Suprapubic skin (tissue), 4 donors: ENCODE data around the gene OR51G2. TPM values are rescaled to one million over a fixed set of nuclear protein-coding genes. Genes with fewer than 3 reads are reported as not detected.
"Not testable (repeated sequence)": the region's sequence is repeated elsewhere in the genome, so short reads cannot be mapped to it uniquely, and the experiment has no call there.

Experiments used
- DNase-seq, 2 donors: peaks; one replicate each; pipeline ENCODE4 v3.0.0-alpha.2; 2019; ENCODE audit warnings: low spot score in 2 of 2
- H3K27ac ChIP-seq: fragments of 200-600 bp; sonication (generic); one replicate; pipeline ENCODE4 v1.5.1; 2019
- H3K27me3 ChIP-seq: fragments of 200-600 bp; sonication (generic); one replicate; pipeline ENCODE4 v1.5.1; 2019
- H3K36me3 ChIP-seq: fragments of 200-600 bp; sonication (generic); one replicate; pipeline ENCODE4 v1.5.1; 2019
- H3K4me1 ChIP-seq: fragments of 200-600 bp; sonication (generic); one replicate; pipeline ENCODE4 v1.5.1; 2019
- H3K4me3 ChIP-seq: fragments of 200-600 bp; sonication (generic); one replicate; pipeline ENCODE4 v1.5.1; 2019; ENCODE audit warnings: mild to moderate bottlenecking
- H3K9me3 ChIP-seq: fragments of 200-600 bp; sonication (generic); one replicate; pipeline ENCODE4 v1.5.1; 2019
- EP300 ChIP-seq: sonication (generic); formaldehyde crosslinking; IDR thresholded peaks from one replicate; pipeline ENCODE4 v1.6.1; 2017; ENCODE audit warnings: antibody characterized with exemption
- POLR2A ChIP-seq, 2 donors: fragments of 450-650 bp; IDR thresholded peaks; one replicate each; pipeline ENCODE4 v1.6.1; 2017; ENCODE audit warnings: antibody characterized with exemption in 2 of 2, mild to moderate bottlenecking in 2 of 2, moderate library complexity in 2 of 2
- POLR2AphosphoS5 ChIP-seq, 3 donors: sonication (generic); formaldehyde crosslinking; IDR thresholded peaks; one replicate each; pipeline ENCODE4 v1.6.1; 2017; ENCODE audit warnings: antibody characterized with exemption in 3 of 3
- WGBS: methylation state at CpG from one replicate; pipeline ENCODE4 v1.1.5; 2018; 5-methylcytosine and 5-hydroxymethylcytosine counted together
- total RNA-seq, 4 donors: library from RNA; depleted of rRNA; stranded (reverse); fragments of >200 nt; gene quantifications; one replicate each; pipeline ENCODE4 v1.1.0, GENCODE V29; 2016
- TF ChIP-seq, protein P1 (sequence below), 2 donors: fragments of 200-600 bp in 1 of 2; fragments of 450-650 bp in 1 of 2; sonication (generic) in 1 of 2; IDR thresholded peaks; one replicate each; pipeline ENCODE4 v1.5.1; 2016 to 2019; ENCODE audit warnings: antibody characterized with exemption in 2 of 2, mild to moderate bottlenecking in 1 of 2, moderate library complexity in 1 of 2

Gene OR51G2, protein sequence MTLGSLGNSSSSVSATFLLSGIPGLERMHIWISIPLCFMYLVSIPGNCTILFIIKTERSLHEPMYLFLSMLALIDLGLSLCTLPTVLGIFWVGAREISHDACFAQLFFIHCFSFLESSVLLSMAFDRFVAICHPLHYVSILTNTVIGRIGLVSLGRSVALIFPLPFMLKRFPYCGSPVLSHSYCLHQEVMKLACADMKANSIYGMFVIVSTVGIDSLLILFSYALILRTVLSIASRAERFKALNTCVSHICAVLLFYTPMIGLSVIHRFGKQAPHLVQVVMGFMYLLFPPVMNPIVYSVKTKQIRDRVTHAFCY
- total RNA-seq = not detected

DNA sequence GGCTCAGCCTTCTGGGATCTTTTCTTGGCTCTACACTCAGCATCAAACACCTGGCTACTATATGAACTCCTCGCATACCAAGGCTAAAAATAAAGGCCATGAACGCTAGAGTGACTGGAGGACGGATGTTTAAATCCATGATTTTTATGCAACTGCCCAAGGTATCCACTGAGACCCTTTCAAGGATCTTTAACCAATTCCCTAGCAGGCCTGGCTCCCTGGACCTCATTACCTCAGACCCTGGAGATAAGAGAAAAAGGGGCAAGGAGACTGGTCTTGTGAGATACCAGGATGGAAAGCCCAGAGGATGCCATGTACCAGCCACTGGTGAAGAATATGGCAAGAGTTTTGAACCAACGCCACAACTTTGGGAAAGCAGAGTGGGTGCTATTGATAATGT, at the start of gene OR51G2:
OR51G2 (minus strand) TSS at position 101 of the 400 bp plus-strand sequence. CDS start 3,687 bp downstream, outside the sequence.
- no peak within 1 kb of the TSS for H3K27ac ChIP-seq
- DNase-seq = no peak
- H3K4me3 ChIP-seq = no peak within 1 kb of the TSS
- no peaks in the 10 kb centered on the region for H3K36me3 ChIP-seq
- H3K9me3 ChIP-seq = no peaks in the 10 kb centered on the region
- no peaks in the 10 kb centered on the region for H3K27me3 ChIP-seq
- WGBS = 90% methylated on average over 4 of the region's 4 CpGs
- TF ChIP-seq EP300 (no peak), POLR2A (IDR thresholded peaks at IDR 0.05) (no peak), POLR2AphosphoS5 (IDR thresholded peaks at IDR 0.05) (no peak)
- TF ChIP-seq, protein P1, sequence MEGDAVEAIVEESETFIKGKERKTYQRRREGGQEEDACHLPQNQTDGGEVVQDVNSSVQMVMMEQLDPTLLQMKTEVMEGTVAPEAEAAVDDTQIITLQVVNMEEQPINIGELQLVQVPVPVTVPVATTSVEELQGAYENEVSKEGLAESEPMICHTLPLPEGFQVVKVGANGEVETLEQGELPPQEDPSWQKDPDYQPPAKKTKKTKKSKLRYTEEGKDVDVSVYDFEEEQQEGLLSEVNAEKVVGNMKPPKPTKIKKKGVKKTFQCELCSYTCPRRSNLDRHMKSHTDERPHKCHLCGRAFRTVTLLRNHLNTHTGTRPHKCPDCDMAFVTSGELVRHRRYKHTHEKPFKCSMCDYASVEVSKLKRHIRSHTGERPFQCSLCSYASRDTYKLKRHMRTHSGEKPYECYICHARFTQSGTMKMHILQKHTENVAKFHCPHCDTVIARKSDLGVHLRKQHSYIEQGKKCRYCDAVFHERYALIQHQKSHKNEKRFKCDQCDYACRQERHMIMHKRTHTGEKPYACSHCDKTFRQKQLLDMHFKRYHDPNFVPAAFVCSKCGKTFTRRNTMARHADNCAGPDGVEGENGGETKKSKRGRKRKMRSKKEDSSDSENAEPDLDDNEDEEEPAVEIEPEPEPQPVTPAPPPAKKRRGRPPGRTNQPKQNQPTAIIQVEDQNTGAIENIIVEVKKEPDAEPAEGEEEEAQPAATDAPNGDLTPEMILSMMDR (IDR thresholded peaks at IDR 0.05) = no peak
- no peaks in the 10 kb centered on the region for H3K4me1 ChIP-seq

DNA sequence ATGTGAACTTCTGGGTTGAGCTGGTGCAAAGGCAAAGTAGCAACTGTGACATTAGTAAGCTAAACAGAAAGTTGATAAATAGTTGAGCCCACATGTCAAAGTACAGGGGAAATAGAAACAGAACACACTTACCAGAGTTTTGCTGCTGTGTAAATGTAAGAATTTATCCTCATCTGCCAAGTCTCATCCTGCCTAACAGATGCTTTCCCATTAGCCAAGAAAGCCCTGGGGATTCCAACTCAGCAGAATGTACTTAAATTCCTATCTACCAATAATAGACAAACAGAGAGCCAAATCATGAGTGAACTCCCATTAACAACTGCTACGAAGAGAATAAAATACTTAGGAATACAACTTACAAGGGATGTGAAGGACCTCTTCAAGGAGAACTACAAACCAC, 43.7 kb upstream of the OR51G2 start:
- WGBS = 31% methylated on average over 1 of the region's 1 CpG
- DNase-seq = no peak
- TF ChIP-seq POLR2AphosphoS5 (IDR thresholded peaks at IDR 0.05) (no peak), EP300 (no peak), POLR2A (IDR thresholded peaks at IDR 0.05) (no peak)
- TF ChIP-seq, protein P1 (IDR thresholded peaks at IDR 0.05) = no peak
- H3K9me3 ChIP-seq = no peaks in the 10 kb centered on the region
- no peaks in the 10 kb centered on the region for H3K36me3 ChIP-seq
- no peaks in the 10 kb centered on the region for H3K4me1 ChIP-seq
- H3K4me3 ChIP-seq = no peak overlapping the region
- H3K27ac ChIP-seq = no peak overlapping the region
- H3K27me3 ChIP-seq = no peaks in the 10 kb centered on the region

DNA sequence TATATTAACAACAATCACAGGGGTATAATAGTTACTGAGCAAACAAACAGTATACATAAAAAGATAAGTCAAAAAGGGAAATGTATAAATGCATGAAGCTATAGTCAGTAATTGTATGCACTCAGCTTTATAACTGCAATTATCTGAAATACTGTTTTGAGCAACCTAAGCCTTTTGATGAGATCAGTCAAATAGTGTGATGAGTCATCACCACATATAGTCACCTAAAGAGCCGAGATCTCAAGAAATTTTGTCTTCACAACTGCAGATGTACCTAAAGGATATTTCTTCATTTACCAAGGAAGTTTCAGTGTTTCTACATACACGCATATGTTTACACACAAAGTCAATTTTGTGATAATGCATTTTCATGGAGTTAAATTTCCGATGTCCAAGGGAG, 41.7 kb upstream of the OR51G2 start:
- Histone ChIP-seq H3K4me1 (no peaks in the 10 kb centered on the region), H3K27ac (no peak overlapping the region), H3K9me3 (no peaks in the 10 kb centered on the region), H3K4me3 (no peak overlapping the region), H3K27me3 (no peaks in the 10 kb centered on the region), H3K36me3 (no peaks in the 10 kb centered on the region)
- WGBS = 84% methylated on average over 3 of the region's 3 CpGs
- no peak for DNase-seq
- no peak for TF ChIP-seq POLR2A (IDR thresholded peaks at IDR 0.05)
- TF ChIP-seq, protein P1 (IDR thresholded peaks at IDR 0.05) = no peak
- no peak for TF ChIP-seq EP300
- no peak for TF ChIP-seq POLR2AphosphoS5 (IDR thresholded peaks at IDR 0.05)

DNA sequence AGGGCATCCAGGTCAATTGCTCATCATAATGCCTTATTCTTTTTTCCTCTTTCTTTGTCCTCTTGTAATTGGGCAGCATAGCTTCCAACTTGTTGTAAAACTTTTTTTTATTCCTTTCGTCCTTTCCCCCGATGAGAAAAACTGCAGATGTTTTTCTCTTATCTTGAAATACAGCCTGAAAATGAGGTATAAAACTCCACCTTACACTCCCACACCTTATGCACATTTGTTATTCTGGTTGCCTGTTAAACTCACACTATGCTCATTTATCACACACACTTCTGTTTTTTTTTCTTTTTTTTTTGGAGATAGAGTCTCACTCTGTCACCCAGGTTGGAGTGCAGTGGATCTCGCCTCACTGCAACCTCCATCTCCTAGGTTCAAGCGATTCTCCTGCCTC, 38.2 kb upstream of the OR51G2 start:
- H3K9me3 ChIP-seq = no peaks in the 10 kb centered on the region
- TF ChIP-seq POLR2AphosphoS5 (IDR thresholded peaks at IDR 0.05) (no peak), POLR2A (IDR thresholded peaks at IDR 0.05) (no peak), EP300 (no peak)
- TF ChIP-seq, protein P1 (IDR thresholded peaks at IDR 0.05) = no peak
- H3K4me3 ChIP-seq = no peak overlapping the region
- DNase-seq = no peak
- H3K4me1 ChIP-seq = no peaks in the 10 kb centered on the region
- H3K36me3 ChIP-seq = no peaks in the 10 kb centered on the region
- no peaks in the 10 kb centered on the region for H3K27me3 ChIP-seq
- 79% methylated on average over 4 of the region's 4 CpGs for WGBS
- no peak overlapping the region for H3K27ac ChIP-seq

DNA sequence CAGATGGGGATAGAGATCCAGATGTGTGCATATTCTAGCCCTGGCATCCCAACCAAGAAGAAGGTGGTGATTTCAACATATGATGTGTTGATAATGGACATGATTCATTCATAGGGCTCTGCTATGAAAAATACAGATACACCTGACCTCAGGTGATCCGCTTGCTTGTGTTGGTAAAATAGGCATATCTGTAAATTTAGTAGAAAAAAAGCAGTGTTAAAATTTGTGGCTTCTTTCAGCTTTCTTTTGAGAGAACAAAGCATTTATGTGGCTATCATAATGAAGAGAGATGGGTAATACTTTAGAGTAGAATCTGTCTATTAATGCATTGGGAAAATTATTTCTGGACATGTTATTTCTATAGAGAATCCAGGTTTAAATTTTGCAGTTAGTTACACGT, 36.5 kb upstream of the OR51G2 start, which contains the start of gene OR51A2:
OR51A2 (minus strand) TSS at position 101 of the 400 bp plus-strand sequence; CDS start at position 101, 0 bp downstream.
- not testable (repeated sequence) for H3K27ac ChIP-seq, H3K27me3 ChIP-seq, H3K36me3 ChIP-seq, H3K4me3 ChIP-seq, H3K4me1 ChIP-seq, DNase-seq, H3K9me3 ChIP-seq
- 64% methylated on average over 2 of the region's 2 CpGs for WGBS

DNA sequence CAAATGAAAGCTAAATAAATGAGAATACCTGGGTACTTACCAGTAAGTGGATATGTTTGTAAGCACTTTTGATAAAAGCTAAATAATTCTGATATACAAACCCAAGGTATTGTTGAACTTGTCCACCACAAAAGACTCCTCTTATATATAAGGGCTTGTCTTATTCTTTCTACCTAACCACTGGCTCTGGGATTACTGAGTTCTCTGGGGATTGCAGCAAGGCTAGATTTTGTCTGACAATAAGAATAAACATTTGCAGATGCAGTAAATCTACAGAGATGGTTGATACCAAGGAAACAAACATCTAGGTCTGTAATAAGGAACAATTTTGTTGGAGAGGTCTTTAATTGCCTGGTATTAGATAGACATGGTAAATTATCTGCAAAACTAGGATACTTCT, 28.4 kb upstream of the OR51G2 start, which contains the start of gene OR51A4:
OR51A4 (minus strand) TSS at position 101 of the 400 bp plus-strand sequence. CDS start 505 bp downstream, outside the sequence.
- no peaks in the 10 kb centered on the region for H3K9me3 ChIP-seq
- H3K36me3 ChIP-seq = no peaks in the 10 kb centered on the region
- no peaks in the 10 kb centered on the region for H3K27me3 ChIP-seq
- H3K4me3 ChIP-seq = no peak within 1 kb of the TSS
- H3K27ac ChIP-seq = no peak within 1 kb of the TSS
- DNase-seq = no peak
- no peak for TF ChIP-seq POLR2A (IDR thresholded peaks at IDR 0.05)
- TF ChIP-seq EP300 = no peak
- no peak for TF ChIP-seq POLR2AphosphoS5 (IDR thresholded peaks at IDR 0.05)
- TF ChIP-seq, protein P1 (IDR thresholded peaks at IDR 0.05) = no peak
- H3K4me1 ChIP-seq = no peaks in the 10 kb centered on the region
